Muscle of leg (tissue), 9 donors: ENCODE measurements around the gene OPN1MW. TPM values are rescaled to one million over a fixed set of nuclear protein-coding genes. Genes with fewer than 3 reads are reported as not detected.

Source experiments
- polyA plus RNA-seq, 8 donors: library from polyadenylated mRNA; unstranded; fragments of 120-200 nt; gene quantifications; one replicate each; pipeline versions ENCODE4 v1.2.1 to v1.2.3, GENCODE V29; 2013; ENCODE audit warnings: inconsistent platforms in 1 of 8, low replicate concordance in 1 of 8; ENCODE audit not compliant: insufficient read length in 8 of 8, insufficient read depth in 1 of 8
- total RNA-seq: library from RNA; stranded (reverse); fragments of 120-200 nt; gene quantifications from one replicate; pipeline ENCODE4 v1.2.4, GENCODE V29; 2013

The OPN1MW gene
- total and polyA plus RNA-seq, 9 donors, result not detected

Other genes with a start within 250 kb of the OPN1MW start
- gene NAA10, start 247.6 kb upstream of the OPN1MW start, total RNA-seq, result 42.8 TPM
- 10 to 100 TPM; 62.6 to 77.5 (median 65.7) TPM for gene NAA10, start 247.6 kb upstream of the OPN1MW start, polyA plus RNA-seq
- gene RENBP, start 238.0 kb upstream of the OPN1MW start, total RNA-seq, result 3.1 TPM
- 1 to 10 TPM; 3.2 to 7.2 (median 4.4) TPM for gene RENBP, start 238.0 kb upstream of the OPN1MW start, polyA plus RNA-seq
- 12.8 TPM for gene HCFC1, start 210.8 kb upstream of the OPN1MW start, total RNA-seq
- 10 to 100 TPM; 25.7 to 47.1 (median 34.7) TPM for gene HCFC1, start 210.8 kb upstream of the OPN1MW start, polyA plus RNA-seq
- 5.2 TPM for gene TMEM187, start 209.8 kb upstream of the OPN1MW start, total RNA-seq
- gene TMEM187, start 209.8 kb upstream of the OPN1MW start, polyA plus RNA-seq, result 1 to 10 TPM; 3.3 to 6.8 (median 5.9) TPM
- gene IRAK1, start 162.7 kb upstream of the OPN1MW start, total RNA-seq, result 20.7 TPM
- gene IRAK1, start 162.7 kb upstream of the OPN1MW start, polyA plus RNA-seq, result 10 to 100 TPM; 52.0 to 62.8 (median 54.9) TPM
- gene MECP2, start 84.9 kb upstream of the OPN1MW start, total RNA-seq, result 18.6 TPM
- 10 to 100 TPM; 17.5 to 24.0 (median 20.9) TPM for gene MECP2, start 84.9 kb upstream of the OPN1MW start, polyA plus RNA-seq
- gene OPN1LW, start 38.4 kb upstream of the OPN1MW start, total RNA-seq, result not detected
- gene OPN1LW, start 38.4 kb upstream of the OPN1MW start, polyA plus RNA-seq, result not detected
- gene OPN1MW2, start 37.2 kb downstream of the OPN1MW start, total RNA-seq, result not detected
- gene OPN1MW2, start 37.2 kb downstream of the OPN1MW start, polyA plus RNA-seq, result not detected
- not detected for gene OPN1MW3, start 75.0 kb downstream of the OPN1MW start, total RNA-seq
- gene OPN1MW3, start 75.0 kb downstream of the OPN1MW start, polyA plus RNA-seq, result not detected
- gene TEX28, start 112.5 kb downstream of the OPN1MW start, total RNA-seq, result not detected
- gene TEX28, start 112.5 kb downstream of the OPN1MW start, polyA plus RNA-seq, result not detected
- gene TKTL1, start 113.2 kb downstream of the OPN1MW start, total RNA-seq, result 0.27 TPM
- gene TKTL1, start 113.2 kb downstream of the OPN1MW start, polyA plus RNA-seq, result under 1 TPM; 0.15 to 0.73 (median 0.29) TPM
- gene FLNA, start 192.0 kb downstream of the OPN1MW start, total RNA-seq, result 212 TPM
- gene FLNA, start 192.0 kb downstream of the OPN1MW start, polyA plus RNA-seq, result 100 to 1,000 TPM; 329 to 450 (median 367) TPM
- 8.7 TPM for gene EMD, start 196.7 kb downstream of the OPN1MW start, total RNA-seq
- 10 to 100 TPM; 48.8 to 66.7 (median 57.4) TPM for gene EMD, start 196.7 kb downstream of the OPN1MW start, polyA plus RNA-seq
- gene RPL10, start 215.8 kb downstream of the OPN1MW start, total RNA-seq, result 7,222 TPM
- gene RPL10, start 215.8 kb downstream of the OPN1MW start, polyA plus RNA-seq, result 1,000 to 10,000 TPM; 5,887 to 6,889 (median 5,977) TPM
- gene DNASE1L1, start 226.7 kb downstream of the OPN1MW start, total RNA-seq, result 35.2 TPM
- 10 to 100 TPM; 17.8 to 38.7 (median 30.8) TPM for gene DNASE1L1, start 226.7 kb downstream of the OPN1MW start, polyA plus RNA-seq
- gene TAFAZZIN, start 228.9 kb downstream of the OPN1MW start, total RNA-seq, result 17.2 TPM
- gene TAFAZZIN, start 228.9 kb downstream of the OPN1MW start, polyA plus RNA-seq, result 10 to 100 TPM; 17.0 to 34.8 (median 27.3) TPM
- gene ATP6AP1, start 246.1 kb downstream of the OPN1MW start, total RNA-seq, result 30.0 TPM
- 10 to 100 TPM; 58.0 to 78.3 (median 67.6) TPM for gene ATP6AP1, start 246.1 kb downstream of the OPN1MW start, polyA plus RNA-seq